ENCODE results near the gene GALNT13. TPM values are rescaled to one million over a fixed set of nuclear protein-coding genes. Genes with fewer than 3 reads are reported as not detected.

GALNT13 gene
- polyA plus RNA-seq, 2 of the 4 experiments (the other 2 are of a cell fraction): 12.1 to 15.6 TPM

DNA sequence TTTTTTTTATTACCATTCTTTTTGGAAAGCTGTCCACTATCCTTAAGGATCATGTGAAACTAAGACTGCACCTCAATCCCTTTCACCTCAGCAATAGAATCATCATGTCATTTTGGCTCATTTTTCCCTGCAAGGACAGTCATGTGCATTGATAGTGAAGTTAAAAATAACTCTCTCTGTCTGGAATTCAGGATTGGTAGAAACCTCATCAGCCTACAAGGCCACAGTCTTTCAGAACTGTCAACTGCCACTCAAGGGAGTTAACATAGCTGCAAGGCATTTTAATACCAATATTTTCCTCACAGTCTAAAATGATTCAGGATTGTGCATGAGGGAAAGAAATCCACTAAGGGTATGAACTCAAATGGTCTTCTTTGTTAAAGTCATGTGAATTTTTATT is 625.3 kb downstream of the GALNT13 start:
- CTCF ChIA-PET: no interaction called here
- FAIRE-seq: no peak
- POLR2A ChIA-PET: no interaction called here

More for the DNA sequence above, 625.3 kb downstream of the GALNT13 start:
- Histone ChIP-seq H3K4me2 (no peak overlapping the region), H3K9me3 (no peaks in the 10 kb centered on the region), H3K4me1 (no peaks in the 10 kb centered on the region), H3K4me3 (no peak overlapping the region), H3K27ac (no peak overlapping the region)
- TF ChIP-seq FOXS1 (CRISPR knock-in tag; IDR thresholded peaks at IDR 0.05): no peak
- no peak for TF ChIP-seq HOXB5 (CRISPR knock-in tag; IDR thresholded peaks at IDR 0.05)
- no peak for TF ChIP-seq CEBPB (IDR thresholded peaks at IDR 0.05)
- TF ChIP-seq POLR2AphosphoS2 (conservative IDR thresholded peaks at IDR 0.05; ENCODE audit: low read length): no peak
- no peak for TF ChIP-seq FOSB (CRISPR knock-in tag; IDR thresholded peaks at IDR 0.05)
- no peak for TF ChIP-seq RFX5 (IDR thresholded peaks at IDR 0.05)
- TF ChIP-seq NR3C1 (IDR thresholded peaks at IDR 0.05): no peak
- no peak for TF ChIP-seq NPAS2 (CRISPR knock-in tag; IDR thresholded peaks at IDR 0.05; ENCODE audit: borderline replicate concordance)
- TF ChIP-seq BHLHE40 (IDR thresholded peaks at IDR 0.05; ENCODE audit: low read depth, low read length): no peak
- DNase-seq (ENCODE audit: low read depth in 1 of 2, low spot score in 1 of 2): no peak
- ATAC-seq: no peak
